T1000 (cell line): ENCODE measurements around the gene NOTCH1.

ENCODE experiments used
- DNase-seq: peaks from one replicate; lab custom pipeline; 2025; ENCODE audit warnings: mixed read lengths; lab: John Stamatoyannopoulos, UW

NOTCH1 gene

DNA sequence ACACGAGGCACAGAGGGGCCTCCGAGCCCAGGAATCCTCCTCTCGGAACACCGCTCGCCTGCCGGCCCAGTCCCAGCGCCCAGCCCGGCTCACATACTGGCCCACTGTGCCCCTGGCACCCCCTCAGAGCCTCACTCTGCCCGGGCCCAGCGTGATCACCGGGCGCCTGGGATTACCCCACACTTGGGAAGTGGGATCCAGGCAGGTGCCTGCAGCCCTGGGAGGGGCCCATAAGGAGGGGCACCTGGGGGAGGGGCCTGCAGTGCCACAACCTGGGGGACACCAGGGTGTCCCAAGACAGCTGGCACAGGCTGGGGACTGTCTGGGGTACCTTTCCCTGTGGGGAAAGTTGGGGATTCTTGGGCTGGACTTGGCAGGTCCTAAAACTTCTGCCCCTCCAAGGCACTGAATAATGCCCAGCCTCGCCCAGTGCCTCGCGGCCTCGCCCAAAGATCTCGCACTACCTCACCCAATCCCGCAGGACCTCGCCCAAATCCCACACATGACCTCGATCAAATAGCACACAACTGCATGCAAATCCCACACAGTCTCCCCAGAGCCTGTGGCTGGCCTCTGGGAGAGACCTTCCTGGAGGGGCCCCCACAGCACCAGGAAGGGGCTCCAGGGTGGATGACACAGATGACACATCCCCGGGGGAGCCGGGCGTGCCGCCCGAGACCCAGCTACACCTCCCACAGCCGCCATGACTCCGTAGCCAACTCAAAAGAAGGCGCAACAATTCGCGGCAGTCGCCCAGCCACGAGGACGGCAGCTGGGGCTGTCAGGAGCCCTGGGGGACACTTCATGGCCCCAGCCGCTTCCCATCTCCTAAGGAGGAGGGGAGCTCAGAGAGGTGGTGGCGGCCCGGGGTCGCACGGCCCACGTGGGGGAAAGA lies 13.7 kb downstream of the NOTCH1 start:
- DNase-seq, result no peak

DNA sequence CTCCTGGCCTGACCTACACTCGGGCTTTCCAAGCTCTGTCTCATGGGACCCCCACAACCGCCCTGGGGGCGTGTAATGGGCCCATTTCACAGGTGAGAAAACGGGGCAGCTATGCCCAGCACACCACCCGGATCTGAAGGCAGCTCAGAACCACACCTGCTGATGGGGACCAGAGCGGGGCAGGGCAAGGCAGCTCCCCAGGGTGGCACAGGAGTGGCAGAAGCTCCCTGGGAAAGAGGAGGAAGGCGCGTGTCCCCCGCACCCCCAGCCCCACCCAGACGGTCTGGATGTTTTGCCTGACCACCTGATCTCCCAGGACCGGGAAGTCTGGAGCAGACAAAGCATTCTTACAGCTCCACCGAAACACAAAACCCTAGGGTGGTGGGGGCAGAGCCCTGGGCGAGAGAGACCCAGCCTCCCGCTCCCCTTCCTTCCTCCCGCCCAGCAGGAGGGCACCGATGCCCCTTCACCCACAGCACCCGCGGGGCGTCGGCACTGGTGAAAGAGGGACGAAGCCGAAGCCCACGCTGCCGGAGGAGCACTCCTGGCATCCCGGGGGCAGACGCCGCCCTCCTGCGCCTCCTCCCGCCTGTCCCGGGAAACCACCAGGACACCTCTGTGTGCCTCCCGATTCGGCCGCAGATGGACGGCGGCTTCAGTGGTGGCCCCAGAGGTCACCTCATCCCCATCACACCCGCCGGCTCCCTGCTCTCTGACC lies 14.5 kb downstream of the NOTCH1 start:
- no peak for DNase-seq

DNA sequence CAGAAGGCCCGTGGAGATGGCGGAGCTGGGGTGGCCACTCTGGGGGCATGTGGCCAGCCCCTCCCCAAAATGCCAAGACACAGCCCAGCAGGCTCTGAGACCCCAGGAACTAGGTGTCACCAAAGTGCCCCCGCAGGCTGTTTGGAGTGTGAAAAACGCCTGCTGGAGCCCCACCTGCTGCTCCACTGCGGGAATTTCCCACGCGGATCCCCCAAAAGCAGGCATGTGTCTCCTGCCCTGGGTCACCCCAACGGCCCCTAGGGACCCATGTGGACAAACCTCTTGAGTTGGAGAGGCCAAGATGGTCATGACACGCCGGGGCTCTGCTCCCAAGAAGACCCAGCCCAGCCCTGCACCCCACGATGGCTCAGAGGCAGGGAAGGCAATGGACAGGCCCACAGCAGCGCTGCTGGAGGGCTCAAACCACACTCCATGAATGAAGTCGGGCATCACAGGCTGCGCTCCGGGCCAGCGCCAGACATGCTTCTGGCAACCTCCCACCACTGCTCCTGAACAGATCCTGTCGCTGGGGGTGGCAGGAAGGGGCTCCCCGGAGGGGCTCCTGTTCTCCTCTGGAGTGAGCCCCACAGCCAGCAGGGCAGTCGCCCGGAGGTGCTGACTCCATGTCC lies 15.3 kb downstream of the NOTCH1 start:
- no peak for DNase-seq

DNA sequence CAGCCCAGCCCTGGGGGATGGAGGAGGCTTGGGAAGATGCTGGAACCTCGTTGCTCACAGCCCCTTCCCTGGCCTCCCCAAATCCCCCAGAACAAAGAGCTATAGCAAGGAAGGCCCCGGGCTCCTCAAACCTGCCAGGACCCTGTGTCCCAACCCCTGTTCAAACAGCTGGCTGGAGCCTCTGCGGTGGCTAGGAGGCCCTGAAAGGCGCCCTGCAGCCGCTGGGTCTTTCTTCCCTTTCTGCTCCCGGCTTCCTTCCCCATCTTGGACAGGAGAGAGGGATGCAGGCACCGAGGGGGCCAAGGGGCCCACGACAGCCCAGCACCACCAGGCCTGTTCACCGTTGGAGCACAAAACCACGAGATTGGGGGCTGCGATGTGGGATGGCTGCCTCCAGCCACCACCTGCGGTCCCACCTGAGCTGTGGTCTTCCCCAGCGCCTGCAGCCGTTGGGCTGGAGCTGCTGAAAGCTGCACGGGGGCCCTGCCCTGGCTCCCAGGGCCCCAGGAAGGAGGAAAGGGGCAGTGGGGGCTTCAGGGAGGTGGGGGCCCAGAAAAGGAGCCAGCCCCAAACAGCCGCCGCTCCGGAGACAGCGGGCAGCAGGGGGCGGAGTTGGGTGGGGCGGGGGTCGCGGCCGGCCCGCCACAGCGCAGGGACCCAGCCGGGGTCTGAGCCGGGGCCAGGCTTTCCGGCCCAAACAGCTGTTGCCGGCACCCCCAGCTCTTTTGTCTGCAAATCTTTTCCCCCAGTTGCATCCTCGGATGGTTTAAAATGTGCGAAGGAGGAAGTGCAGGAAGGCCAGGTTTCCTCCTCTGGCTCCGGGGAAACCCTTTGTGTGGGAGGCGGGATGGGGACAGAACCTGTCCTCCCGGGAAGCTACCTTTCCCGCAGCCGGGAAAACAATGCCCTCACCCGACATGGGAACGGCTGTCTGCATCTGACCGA lies 16.1 kb downstream of the NOTCH1 start:
- no peak for DNase-seq

DNA sequence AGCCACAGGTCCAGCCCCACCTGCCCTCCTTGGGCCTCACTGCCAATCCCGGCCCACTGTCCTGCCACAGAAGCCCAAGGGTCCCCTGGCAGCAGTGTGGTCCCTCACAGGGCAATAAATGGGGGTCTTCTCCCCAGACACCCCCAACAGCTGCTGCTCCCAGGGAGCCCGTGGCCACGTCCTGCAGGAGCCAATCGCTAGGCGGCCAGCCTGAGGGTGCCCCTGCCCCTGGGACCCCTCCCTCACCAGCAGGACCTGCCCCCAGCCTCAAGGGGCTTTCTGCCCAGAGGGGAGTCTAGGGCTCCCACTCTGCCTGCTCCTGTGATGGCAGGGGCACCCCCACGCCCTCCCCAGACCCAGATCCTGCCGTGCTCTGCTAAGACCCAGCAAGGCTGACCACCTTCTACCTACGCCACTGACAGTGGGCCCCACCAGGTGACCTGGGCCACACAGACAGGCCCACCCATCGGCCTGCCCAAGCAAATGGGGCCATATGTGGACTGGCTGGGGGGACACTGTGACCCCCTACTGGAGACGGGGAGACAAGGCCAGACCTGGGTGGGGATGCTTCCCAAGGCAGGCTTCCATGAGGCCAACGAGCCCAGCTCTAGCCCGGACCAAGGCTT lies 17.0 kb downstream of the NOTCH1 start:
- no peak for DNase-seq

DNA sequence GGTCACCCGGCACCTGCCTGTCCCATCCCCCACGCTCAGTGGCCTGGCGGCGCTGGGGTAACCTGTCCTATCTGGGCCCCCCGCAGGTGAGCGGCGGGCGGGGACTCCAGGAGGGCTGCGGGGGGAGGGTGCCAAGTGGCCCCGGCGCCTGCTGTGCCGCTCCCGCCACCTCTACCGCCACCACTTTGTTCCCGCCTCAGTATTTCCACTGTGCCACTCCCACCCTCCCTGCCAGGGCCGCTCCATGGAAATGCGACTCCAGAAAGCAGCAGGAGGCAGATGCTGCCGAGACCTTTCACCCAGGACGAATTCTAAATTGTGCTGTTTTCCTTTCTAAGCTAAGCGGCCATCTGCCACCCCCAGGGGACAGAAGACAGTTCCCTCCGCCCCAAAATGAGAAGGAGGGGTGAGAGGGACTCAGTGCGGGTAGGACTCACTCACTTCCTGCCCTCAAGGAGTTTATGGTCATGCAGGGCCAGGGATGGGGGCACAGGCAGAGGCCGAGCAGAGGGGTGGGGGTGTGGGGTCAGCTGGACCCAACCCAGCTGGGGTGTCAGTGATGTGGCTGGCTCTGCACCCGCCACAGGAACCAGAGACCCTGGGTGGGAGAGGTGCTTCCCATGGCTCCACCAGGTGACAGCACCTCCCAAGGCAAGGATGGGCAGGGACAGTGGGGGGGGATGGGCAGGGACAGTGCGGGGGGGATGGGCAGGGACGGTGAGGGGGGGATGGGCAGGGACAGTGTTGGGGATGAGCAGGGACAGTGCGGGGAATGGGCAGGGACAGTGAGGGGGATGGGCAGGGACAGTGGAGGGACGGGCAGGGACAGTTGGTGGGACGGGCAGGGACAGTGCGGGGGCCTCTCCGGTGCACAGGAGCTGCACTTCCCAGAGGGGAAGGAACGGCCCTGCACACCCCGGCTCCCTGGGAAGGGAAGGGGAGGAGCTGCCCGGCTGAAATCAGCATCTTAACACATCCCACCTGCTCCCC lies 17.8 kb downstream of the NOTCH1 start:
- DNase-seq, result no peak

DNA sequence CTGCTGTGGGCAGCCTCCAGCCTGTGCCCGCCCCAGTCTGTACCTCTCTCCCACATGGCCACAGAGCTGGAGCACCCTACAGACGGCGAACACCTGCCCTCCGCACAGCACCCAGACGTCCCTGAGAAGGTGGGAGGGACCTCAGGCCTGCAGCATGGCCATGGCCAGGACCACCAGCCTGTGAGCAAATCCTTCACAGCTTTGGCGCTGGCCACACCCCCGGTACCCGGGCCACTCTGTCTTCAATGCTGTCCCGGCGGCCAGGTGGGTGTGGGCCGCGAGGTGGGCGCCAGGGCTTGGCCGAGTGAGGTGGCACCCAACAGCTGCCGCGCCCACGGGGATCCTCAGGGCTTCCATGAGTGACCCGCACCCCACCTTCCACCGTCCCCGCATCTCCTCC lies 18.7 kb downstream of the NOTCH1 start:
- DNase-seq, result no peak

DNA sequence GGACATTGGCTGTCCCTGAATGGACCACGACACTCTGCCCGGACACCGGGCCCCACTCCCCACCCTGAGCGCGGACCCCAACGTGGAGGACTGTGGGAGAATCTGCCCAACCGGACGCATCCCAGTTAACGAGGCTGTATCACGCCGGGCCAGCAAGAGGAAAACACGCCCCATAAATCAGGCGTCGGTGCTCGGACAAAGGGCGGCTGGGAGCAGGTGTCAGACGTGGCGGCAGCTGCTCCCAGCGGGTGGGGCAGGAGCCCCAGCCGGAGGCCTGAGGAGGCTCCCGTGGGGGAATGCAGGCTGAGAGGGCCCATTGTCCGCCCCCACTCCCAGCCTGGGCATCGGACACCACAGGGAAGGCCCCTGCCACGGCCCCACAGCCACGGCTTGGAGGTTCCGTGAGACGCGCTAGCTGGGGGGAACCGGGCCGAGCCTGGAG lies 19.2 kb downstream of the NOTCH1 start:
- DNase-seq, result no peak

DNA sequence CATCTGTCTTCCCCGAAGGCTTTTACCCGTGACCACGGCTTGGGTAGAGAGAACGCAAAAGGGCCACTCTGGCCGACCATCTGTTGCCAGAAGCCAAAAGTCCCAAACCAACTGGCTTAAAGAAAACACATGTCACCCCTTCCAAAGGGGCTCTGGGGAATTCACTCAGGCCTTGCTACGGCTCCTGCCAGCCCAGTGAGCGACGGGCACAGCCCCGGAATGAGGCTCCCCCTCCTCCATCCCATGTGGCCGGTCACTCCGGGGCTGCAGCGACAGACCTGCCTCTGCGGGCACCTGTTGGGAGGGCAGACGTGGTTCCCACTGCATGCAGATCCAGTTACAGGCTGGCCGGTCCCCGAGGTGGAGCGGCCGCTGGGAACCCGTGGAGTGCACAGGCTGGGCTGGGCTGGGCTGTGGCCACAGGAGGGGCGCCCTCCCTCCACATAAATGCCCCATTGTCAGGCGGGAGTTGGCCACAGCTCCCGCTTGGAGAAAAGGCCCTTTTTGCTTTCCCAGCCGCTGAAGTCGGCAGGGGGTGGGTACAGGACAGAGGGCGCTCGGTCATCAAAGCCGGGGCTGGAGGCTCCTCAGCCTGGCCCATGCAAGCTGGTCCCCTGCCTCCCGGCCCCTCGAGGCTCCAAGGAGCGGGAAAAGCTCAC lies 19.9 kb downstream of the NOTCH1 start:
- no peak for DNase-seq

DNA sequence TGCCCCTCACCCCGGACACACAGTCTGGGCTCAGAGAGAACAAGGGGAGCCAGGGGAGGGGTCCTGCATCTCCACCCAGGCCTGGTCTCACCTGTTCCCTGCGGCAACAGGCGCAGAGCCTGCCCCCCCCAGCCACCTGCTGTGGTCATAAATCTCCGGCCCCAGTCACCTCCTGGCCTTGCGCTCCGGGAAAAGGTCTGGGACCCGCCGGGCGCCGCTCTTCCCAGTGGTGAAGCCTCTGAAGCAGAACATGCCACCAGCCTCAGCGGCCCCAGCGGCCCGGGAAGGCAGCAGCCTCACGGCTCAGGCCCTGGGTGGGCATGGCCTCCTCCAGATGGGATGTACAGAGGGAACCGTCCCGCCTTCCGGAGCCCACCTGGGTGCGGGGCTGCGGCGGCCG lies 20.6 kb downstream of the NOTCH1 start:
- DNase-seq, result no peak

DNA sequence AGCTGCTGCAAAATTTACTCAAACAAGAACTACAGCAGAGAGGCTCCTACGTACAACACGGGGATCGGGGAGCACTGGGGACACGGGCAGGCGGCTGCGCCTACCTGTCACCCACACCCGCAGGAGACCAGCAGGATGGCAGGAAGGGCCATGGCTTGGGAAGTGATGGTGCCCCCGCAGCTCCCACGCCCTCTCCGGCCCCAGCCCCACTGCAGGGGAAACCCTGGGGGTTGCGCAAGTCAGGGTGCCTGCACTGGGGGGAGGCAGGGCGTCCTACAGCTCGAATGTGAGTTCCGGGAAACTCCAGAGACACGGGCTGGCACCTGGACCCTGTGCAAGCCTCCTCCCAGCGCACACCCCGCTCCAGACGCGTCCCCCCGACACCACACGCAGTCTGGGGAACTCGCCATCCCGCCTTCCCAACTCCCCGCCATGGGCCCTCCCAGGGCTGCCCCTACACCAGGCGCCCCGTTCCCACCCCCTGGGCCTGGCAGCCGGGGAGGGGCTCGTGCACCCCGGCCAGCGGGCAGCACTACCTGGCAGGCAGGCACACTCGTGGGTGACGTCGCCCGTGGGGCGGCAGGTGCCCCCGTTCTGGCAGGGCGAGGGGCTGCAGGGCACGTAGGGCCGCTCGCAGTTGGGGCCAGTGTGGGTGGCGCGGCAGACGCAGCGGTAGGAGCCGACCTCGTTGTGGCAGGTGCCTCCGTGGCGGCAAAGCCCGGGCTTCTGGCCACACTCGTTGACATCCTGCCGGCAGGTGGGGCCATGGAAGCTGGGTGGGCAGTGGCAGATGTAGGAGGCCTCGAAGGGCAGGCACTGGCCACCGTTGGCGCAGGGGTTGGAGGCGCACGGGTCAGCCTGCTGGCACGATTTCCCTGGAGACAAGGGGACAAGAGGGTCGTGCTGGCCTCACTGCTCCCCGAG lies 23.3 kb downstream of the NOTCH1 start:
- no peak for DNase-seq

DNA sequence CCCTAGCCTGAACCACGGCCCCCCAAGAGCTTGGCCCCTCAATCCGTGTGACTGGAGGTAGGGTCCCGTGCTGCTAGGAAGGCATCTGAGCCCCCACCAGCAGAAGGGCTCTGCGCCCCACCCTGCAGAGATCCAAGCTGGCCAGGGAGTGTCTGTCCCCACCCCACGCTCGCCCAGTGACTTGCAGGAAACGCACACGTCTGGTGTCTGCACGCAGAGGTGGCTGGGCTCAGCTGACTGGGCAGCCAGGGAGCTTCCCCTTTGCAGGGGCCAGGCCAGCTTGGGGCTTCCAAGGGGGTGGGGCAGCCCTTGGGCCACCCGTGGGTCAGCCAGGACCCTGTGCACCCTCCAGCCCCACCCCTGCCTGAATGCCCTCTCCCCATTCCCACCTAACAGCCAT lies 24.3 kb downstream of the NOTCH1 start:
- no peak for DNase-seq

DNA sequence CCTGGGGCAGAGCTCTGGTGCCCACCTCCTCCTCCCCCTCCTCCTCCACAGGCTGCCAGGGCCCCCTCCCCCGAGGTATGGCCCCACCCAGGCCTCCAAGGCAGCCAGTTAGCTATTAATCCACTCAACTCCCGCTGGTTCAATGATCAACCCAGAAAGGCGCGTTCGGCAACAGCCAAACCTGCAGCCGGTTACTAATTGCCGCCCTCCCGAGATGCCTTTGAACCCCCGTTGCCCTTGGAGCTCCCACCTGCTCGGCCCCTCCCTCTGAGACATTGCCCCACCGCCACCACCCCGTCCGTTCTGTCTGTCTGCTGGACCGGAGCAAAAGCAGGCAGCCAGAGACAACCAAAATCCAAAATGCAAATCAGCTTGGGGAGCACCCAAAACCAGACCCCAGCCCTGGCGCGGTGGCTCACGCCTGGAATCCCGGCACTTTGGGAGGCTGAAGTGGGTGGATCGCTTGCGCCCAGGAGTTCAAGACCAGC lies 25.8 kb downstream of the NOTCH1 start:
- DNase-seq, result no peak

DNA sequence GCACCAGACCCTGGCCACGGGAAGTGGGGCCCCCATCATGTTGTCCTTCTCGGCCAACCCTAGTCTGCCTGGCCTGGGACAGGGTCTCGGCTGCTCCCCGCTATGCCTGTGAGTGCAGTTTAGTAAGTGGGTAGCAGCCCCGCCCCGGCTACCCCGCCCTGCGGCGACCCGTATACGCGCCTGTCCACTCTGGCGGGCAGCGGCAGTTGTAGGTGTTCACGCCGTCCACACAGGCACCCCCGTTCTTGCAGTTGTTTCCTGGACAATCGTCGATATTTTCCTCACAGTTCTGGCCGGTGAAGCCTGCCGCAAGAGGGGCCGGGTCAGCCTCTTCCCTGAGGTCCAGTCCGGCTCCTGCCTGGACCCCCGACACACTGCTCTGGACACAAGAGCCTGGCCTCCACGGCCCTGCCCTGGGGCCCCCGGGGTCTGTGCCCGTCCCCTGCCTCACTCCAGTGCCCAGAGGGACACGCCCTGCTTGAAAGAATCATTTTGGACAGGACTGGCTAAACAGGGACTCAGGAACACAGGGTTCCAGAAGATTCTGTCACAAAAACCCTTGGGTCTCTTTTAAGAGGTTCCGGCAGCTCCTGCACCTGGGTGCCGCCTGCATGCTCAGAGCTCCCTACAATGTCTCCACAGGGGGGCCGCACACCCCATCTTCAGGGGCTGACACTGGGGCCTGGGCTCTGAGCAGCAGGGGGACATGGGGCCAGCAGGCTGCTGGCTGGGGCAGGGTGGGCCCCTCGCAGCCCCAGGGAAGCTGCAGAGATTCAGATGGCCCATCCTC lies 26.4 kb downstream of the NOTCH1 start:
- no peak for DNase-seq

DNA sequence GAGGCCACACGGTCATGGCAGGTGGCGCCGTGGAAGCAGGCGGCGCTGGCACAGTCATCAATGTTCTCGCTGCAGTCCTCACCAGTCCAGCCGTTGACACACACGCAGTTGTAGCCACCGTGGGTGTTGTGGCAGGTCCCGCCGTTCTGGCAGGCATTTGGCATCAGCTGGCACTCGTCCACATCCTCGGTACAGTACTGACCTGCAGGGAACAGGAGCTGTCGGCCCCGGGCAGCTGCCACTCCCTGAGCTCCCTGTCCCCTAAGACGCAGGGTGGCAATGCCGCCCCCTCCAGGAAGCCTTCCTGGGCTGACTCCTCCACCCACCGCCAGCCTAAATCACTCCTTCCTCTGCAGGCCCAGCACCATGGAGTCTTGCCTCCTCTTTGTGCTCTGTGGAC lies 27.2 kb downstream of the NOTCH1 start:
- no peak for DNase-seq

DNA sequence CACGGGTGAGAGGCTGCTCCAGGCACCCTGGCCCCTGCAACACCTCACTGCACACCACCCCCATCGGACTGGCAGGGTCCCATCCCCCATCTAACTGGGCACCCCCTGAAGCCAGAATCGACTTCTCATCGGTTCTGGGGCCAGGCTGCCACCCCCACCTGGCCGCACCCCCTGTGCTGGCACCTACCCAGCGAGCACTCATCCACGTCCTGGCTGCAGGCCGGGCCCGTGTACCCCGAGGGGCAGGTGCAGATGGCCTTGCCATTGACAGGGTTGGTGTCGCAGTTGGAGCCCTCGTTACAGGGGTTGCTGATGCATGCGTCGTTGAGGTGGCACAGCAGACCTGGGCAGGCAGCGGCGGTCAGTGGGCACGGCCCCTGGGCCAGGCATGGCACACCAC lies 27.9 kb downstream of the NOTCH1 start:
- no peak for DNase-seq

DNA sequence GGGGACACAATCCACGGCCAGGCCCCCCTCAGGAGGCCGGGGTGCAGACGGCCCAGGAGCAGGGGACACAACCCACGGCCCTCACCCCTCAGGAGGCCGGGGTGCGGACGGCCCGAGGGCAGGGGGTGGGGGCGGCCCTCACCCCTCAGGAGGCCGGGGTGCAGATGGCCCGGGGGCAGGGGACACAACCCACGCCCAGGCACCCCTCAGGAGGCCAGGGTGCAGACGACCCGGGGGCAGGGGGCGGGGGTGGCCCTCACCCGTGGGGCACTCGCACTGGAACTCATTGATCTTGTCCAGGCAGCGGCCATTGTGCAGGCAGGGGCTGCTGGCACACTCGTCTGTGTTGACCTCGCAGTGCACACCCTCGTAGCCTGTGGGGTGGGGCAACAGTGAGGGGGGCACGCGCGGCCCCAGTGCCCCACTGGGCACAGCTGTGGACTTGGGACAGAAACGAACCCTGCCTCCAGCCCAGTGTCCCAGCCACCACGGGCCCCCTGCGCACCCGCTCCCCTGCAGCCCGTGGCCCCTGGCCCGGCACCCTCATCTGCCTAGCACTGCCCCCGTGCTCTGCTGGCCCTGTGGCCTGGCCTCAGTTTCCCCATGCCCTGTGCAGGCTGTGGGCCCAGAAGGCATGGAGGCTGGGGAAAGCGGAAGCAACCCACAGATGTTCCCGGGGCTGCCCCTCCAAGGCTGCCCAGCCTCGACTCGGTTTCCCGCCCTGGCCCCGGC lies 28.7 kb downstream of the NOTCH1 start:
- no peak for DNase-seq
